ENCODE results near the gene TAS1R2. TPM values are rescaled to one million over a fixed set of nuclear protein-coding genes. Genes with fewer than 3 reads are reported as not detected.

TAS1R2 gene
- total and polyA plus RNA-seq, 2 of the 8 experiments (the other 6 are each of a cell fraction or from before 2014, with no cell fraction given) = not detected

- H3K4ac ChIP-seq (replicated peaks; ENCODE audit: insufficient read length, low read depth, low read length) = no peak overlapping the region
- TF ChIP-seq JUND (IDR thresholded peaks at IDR 0.05; ENCODE audit: low read length) = no peak
- no peak for TF ChIP-seq CREB1 (IDR thresholded peaks at IDR 0.05)
- TF ChIP-seq KDM1A (IDR thresholded peaks at IDR 0.05; ENCODE audit: borderline replicate concordance, low read length) = peak; percentile 85; the same call in 1 of the 2 replicates
- no peak for TF ChIP-seq CTBP2 (IDR thresholded peaks at IDR 0.05; ENCODE audit: borderline replicate concordance, insufficient read depth, insufficient read length, low read length)
Observed at GRCh38 chr1:18879215-18879790, 19.8 kb upstream of the TAS1R2 start.

More at GRCh38 chr1:18879215-18879790, 19.8 kb upstream of the TAS1R2 start:
- Histone ChIP-seq H3K23me2 (ENCODE audit: low read depth, low read length) (no peaks in the 10 kb centered on the region), H2BK15ac (ENCODE audit: low read length) (no peak overlapping the region), H2AFZ (ENCODE audit: low read length) (no peak overlapping the region), H3K9me3 (ENCODE audit: insufficient read depth in 2 of 2, low read depth in 1 of 2, low read length in 1 of 2) (no peaks in the 10 kb centered on the region), H3K79me1 (ENCODE audit: low read depth, low read length) (no peaks in the 10 kb centered on the region), H4K8ac (ENCODE audit: extremely low read depth, insufficient read depth, low read length) (no peak overlapping the region), H3K14ac (ENCODE audit: insufficient read length) (no peak overlapping the region), H2BK12ac (ENCODE audit: low read depth, low read length) (no peak overlapping the region), H3K27ac (ENCODE audit: low read depth, low read length) (no peak overlapping the region), H3K36me3 (ENCODE audit: control insufficient read depth in 2 of 4, insufficient read depth in 4 of 4, low read length in 3 of 4) (peaks cover 0 to 11% (median 2%) of the 10 kb centered on the region in 4 experiments; a peak in 4 of 8 replicates), H2BK120ac (replicated peaks; ENCODE audit: low read depth, low read length) (no peak overlapping the region), H3K79me2 (ENCODE audit: control insufficient read depth in 1 of 2, insufficient read depth in 2 of 2, low read length in 2 of 2) (no peaks in the 10 kb centered on the region), H2BK20ac (ENCODE audit: low read length) (no peak overlapping the region), H2BK5ac (ENCODE audit: low read depth, low read length) (no peak overlapping the region), H3K4me3 (ENCODE audit: extremely low read depth in 1 of 4, insufficient read depth in 2 of 4, low read depth in 3 of 4, low read length in 4 of 4) (no peak overlapping the region), H4K91ac (replicated peaks; ENCODE audit: insufficient read length, low read length) (no peak overlapping the region), H3K27me3 (replicated peaks in 1 of 4; ENCODE audit: control insufficient read depth in 3 of 4, extremely low read depth in 1 of 4, insufficient read depth in 3 of 4, low read length in 3 of 4) (no peaks in the 10 kb centered on the region), H3K18ac (ENCODE audit: extremely low read depth, low read length) (no peak overlapping the region; the same call in 1 of the 2 replicates), H3K9ac (replicated peaks in 1 of 4; ENCODE audit: extremely low read depth in 1 of 4, low read depth in 3 of 4, low read length in 3 of 4) (no peak overlapping the region), H3K56ac (replicated peaks; ENCODE audit: insufficient read length, low read depth, low read length) (no peak overlapping the region), H3K23ac (ENCODE audit: insufficient read length) (no peak overlapping the region), H3K4me2 (ENCODE audit: insufficient read depth in 1 of 2, low read depth in 2 of 2, low read length in 2 of 2) (peak overlapping the region in 1 of 2 experiments; percentile 3; a peak in 1 of 4 replicates), H4K5ac (ENCODE audit: insufficient read length, low read depth, low read length) (no peak overlapping the region), H2AK5ac (ENCODE audit: low read depth, low read length) (no peak overlapping the region), H3K4me1 (replicated peaks in 1 of 4; ENCODE audit: control insufficient read depth in 3 of 4, insufficient read depth in 4 of 4, low read length in 3 of 4) (peaks cover 0 to 6% (median 4%) of the 10 kb centered on the region in 4 experiments; a peak in 4 of 7 replicates), H4K20me1 (replicated peaks in 1 of 2; ENCODE audit: control insufficient read depth in 1 of 2, insufficient read depth in 2 of 2, low read length in 2 of 2) (peaks cover 4 to 6% of the 10 kb centered on the region in 2 experiments)
- no peak for FAIRE-seq
- 91% methylated on average over 11 of the region's 12 CpGs; no CpG with 5 or more reads in 1 of the 2 experiments for WGBS, 2 experiments (ENCODE audit: extremely low coverage in 1 of 2, insufficient coverage in 1 of 2, insufficient read length in 1 of 2, insufficient replicate concordance in 2 of 2, low coverage in 1 of 2, low lambda C conversion rate in 2 of 2, missing lambda C conversion rate in 1 of 2)
- POLR2A ChIA-PET (ENCODE audit: partially characterized antibody) = interaction anchor here (1.0 kb wide), 1 partner anchor 23 kb away, joined by 3 read pairs; the partner anchor contains the start of gene ALDH4A1
- no peak for DNase-seq (ENCODE audit: low read depth in 1 of 2, low spot score in 2 of 2)
- CTCF ChIA-PET (ENCODE audit: partially characterized antibody) = interaction anchor here (0.6 to 1.1 kb wide), 5 partner anchors 23 to 793 kb away, joined by 3 to 5 read pairs (median 4); partner anchors contain the start of gene ALDH4A1
